GM12878 (cell line): ENCODE results near the gene TDRD10.

Source experiments
- CBX3 ChIP-seq: fragments of 200-600 bp; sonication (generic); IDR thresholded peaks from 2 replicates; pipeline ENCODE4 v1.6.1; 2016; ENCODE audit warnings: low read depth, borderline replicate concordance
- CEBPB ChIP-seq, 2 experiments: fragments of 150-350 bp in 1 of 2; IDR thresholded peaks; 2 replicates each; pipeline ENCODE4 v1.6.1; 2012 to 2014; ENCODE audit warnings: low read depth in 2 of 2, low read length in 2 of 2, borderline replicate concordance in 1 of 2, inconsistent platforms in 1 of 2
- CTCF ChIP-seq, 3 experiments: IDR thresholded peaks in 2 of 3; conservative IDR thresholded peaks in 1 of 3; 2 replicates each; pipeline ENCODE4 v1.5.1; 2011; ENCODE audit warnings: low read depth in 3 of 3, low read length in 3 of 3, mild to moderate bottlenecking in 3 of 3, control low read depth in 2 of 3, moderate library complexity in 2 of 3, inconsistent platforms in 1 of 3, mixed read lengths in 1 of 3; ENCODE audit not compliant: control insufficient read depth in 2 of 3, insufficient read depth in 1 of 3; ENCODE audit errors: extremely low read depth in 1 of 3
- EP300 ChIP-seq, 2 experiments: fragments of 150-350 bp in 1 of 2; IDR thresholded peaks; 2 replicates each; pipeline ENCODE4 v1.6.1; 2011 to 2012; ENCODE audit warnings: low read depth in 2 of 2, low read length in 2 of 2, borderline replicate concordance in 1 of 2, improper control_type of control experiment in 1 of 2, inconsistent platforms in 1 of 2; ENCODE audit not compliant: control insufficient read depth in 1 of 2
- EZH2 ChIP-seq: IDR thresholded peaks from 2 replicates; pipeline ENCODE4 v1.6.1; 2012; ENCODE audit warnings: low read depth, mild to moderate bottlenecking, control low read depth, inconsistent platforms, low read length, borderline replicate concordance; ENCODE audit not compliant: control insufficient read depth
- MTA3 ChIP-seq: IDR thresholded peaks from 2 replicates; pipeline ENCODE4 v1.6.1; 2012; ENCODE audit warnings: low read length, inconsistent platforms, borderline replicate concordance
- MYC ChIP-seq: IDR thresholded peaks from 2 replicates; pipeline ENCODE4 v1.6.1; 2011; ENCODE audit warnings: mild to moderate bottlenecking, low read length, moderate library complexity, inconsistent platforms; ENCODE audit not compliant: insufficient read depth, insufficient replicate concordance, insufficient read length, severe bottlenecking
- POLR2A ChIP-seq: IDR thresholded peaks from 2 replicates; pipeline ENCODE4 v1.6.1; 2011; ENCODE audit warnings: low read depth, mild to moderate bottlenecking, low read length
- RB1 ChIP-seq: fragments of 450-650 bp; formaldehyde crosslinking; IDR thresholded peaks from 2 replicates; pipeline ENCODE4 v1.6.1; 2017; ENCODE audit warnings: mild to moderate bottlenecking, borderline replicate concordance
- SMC3 ChIP-seq: IDR thresholded peaks from 2 replicates; pipeline ENCODE4 v1.6.1; 2011; ENCODE audit warnings: low read length, improper control_type of control experiment, borderline replicate concordance
- SPI1 ChIP-seq: IDR thresholded peaks from 2 replicates; pipeline ENCODE4 v1.6.1; 2011; ENCODE audit warnings: low read depth, mild to moderate bottlenecking, low read length, moderate library complexity, borderline replicate concordance; ENCODE audit not compliant: insufficient read depth
- SUZ12 ChIP-seq: fragments of 200-600 bp; sonication (generic); IDR thresholded peaks from one replicate; pipeline ENCODE4 v1.6.1; 2018; ENCODE audit warnings: antibody characterized with exemption, mild to moderate bottlenecking; ENCODE audit not compliant: unreplicated experiment
- TAF1 ChIP-seq: IDR thresholded peaks from 2 replicates; pipeline ENCODE4 v1.6.1; 2011; ENCODE audit warnings: mild to moderate bottlenecking, low read depth, low read length, borderline replicate concordance
- TBL1XR1 ChIP-seq: IDR thresholded peaks from 2 replicates; pipeline ENCODE4 v1.6.1; 2012; ENCODE audit warnings: low read depth, low read length, improper control_type of control experiment

- no peak for TF ChIP-seq CTCF (IDR thresholded peaks at IDR 0.05 in 2 of 3, conservative IDR thresholded peaks at IDR 0.05 in 1 of 3; ENCODE audit: control insufficient read depth in 2 of 3, extremely low read depth in 1 of 3, insufficient read depth in 1 of 3, low read depth in 3 of 3, low read length in 3 of 3)
- TF ChIP-seq RB1 = no peak
- TF ChIP-seq MTA3 = no peak
- no peak for TF ChIP-seq EP300 (IDR thresholded peaks at IDR 0.05; ENCODE audit: borderline replicate concordance in 1 of 2, control insufficient read depth in 1 of 2, low read depth in 2 of 2, low read length in 2 of 2)
- no peak for TF ChIP-seq EZH2
- TF ChIP-seq TBL1XR1 = no peak
- TF ChIP-seq TAF1 = no peak
- TF ChIP-seq MYC = no peak
- TF ChIP-seq CEBPB (IDR thresholded peaks at IDR 0.05; ENCODE audit: borderline replicate concordance in 1 of 2, low read depth in 2 of 2, low read length in 2 of 2) = no peak
- TF ChIP-seq CBX3 = no peak
- TF ChIP-seq POLR2A = no peak
- TF ChIP-seq SUZ12 = no peak
- TF ChIP-seq SPI1 = no peak
- TF ChIP-seq SMC3 = no peak
Observed at GRCh38 chr1:154469844-154470560, 32.0 kb upstream of the TDRD10 start.
